ENCODE data around the gene CALML6.
"Not testable (repeated sequence)": the region's sequence is repeated elsewhere in the genome, so short reads cannot be mapped to it uniquely, and the experiment has no call there.

Gene CALML6, protein sequence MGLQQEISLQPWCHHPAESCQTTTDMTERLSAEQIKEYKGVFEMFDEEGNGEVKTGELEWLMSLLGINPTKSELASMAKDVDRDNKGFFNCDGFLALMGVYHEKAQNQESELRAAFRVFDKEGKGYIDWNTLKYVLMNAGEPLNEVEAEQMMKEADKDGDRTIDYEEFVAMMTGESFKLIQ

DNA sequence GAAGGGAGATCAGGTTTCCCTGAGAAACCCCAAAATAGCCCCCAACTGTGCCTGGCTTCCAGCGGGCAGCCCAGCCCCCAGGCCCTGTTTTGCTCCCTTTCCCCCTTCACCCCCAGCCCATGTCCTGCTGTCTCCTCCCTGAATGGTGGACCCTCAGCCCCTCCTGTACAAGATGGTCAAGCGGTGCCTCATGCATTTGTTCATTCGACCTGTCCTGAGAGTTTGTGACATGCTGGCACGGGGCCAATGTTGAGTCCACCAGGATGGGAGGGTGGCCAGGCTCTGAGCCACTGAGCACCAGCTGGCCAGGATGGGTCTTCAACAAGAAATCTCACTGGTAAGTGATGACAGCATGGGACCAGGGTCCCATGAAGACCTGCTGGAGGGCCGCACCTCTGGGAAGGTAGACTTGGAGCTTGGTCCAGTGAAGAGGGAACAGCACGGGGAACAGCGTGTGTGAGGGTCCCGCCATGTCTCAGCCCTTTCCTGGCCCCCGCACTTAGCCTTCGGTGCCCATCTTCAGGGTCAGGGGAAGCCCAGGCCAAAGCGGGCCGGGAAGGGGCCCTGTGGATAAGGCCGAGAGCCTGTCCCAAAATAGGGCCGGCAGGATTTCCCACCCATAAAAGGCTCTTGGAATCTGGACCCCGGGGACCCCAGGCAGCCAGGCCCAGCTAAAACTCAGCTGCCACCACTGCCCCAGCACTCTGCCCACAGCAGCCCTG lies at the start of gene CALML6:
Gene CALML6, plus strand, starts transcription at position 290 of the 722 bp plus-strand sequence. Its CDS starts 21 bp downstream, at position 311.
- no peak for DNase-seq

DNA sequence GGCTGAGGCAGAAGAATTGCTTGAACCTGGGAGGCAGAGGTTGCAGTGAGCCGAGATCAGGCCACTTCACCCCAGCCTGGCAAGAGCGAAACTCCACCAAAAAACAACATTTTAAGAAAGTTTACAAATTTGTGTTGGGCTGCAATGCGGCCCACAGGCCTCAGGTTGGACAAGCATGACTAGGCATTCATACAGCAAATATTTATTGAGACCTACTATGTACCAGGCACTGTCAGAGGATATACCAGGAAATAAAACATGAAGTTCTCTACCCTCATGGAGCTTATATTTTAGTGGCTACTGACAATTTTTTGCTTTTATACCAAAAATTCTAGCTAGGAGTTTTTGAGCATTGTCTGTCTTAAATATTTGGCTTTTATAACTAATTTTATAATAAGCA lies 47.9 kb upstream of the CALML6 start:
- no peak for DNase-seq

DNA sequence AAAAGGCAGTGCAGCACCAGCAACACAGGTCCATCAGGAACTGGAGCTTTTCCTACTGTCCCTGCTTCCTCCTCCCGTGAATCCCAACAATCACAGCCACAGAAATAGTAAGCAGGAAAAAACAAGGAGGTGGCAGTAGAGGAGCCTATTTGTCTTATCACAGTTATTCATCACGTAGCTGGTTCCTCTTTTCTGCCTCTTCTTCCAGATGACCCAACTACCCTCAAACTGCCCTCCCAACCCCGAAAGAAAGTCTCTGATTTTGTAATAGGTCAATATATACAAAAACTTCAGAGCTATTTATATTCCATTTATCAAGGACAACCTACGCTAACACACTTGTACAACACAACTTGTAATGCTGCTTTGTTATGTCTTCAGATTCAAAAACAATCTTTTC lies 45.6 kb upstream of the CALML6 start:
- peak; percentile 86 for DNase-seq

DNA sequence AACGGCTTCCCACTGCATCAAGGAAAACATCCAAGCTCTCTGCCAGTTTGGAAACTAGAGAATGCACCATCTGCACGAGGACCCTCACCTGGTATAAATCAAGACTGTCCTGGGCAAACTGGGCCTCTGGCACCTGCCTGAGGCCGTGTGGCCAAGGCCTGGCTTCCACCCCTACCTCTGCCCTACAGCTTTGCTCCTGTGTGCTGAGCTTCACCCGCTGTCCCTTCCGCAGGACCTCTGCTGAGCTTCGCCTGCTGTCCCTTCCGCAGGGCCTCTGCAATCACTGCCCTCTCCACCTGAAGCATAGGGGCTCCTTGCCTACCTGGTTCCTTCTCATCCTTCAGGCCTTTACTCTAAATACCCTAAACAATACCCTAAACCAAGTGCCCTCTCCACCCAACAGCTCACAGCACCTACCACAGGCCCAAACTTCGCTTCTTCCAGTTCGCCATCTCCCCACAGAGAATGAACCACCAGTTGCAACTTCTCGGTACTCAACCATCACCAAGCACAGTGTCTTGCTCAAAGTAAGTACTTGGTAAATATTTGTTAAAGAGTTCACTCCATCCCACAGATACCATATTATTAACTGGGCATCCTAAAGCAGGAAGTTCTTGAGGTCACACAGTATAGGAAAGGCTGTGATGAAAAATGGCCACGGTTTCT lies 42.6 kb upstream of the CALML6 start:
- DNase-seq: no peak

DNA sequence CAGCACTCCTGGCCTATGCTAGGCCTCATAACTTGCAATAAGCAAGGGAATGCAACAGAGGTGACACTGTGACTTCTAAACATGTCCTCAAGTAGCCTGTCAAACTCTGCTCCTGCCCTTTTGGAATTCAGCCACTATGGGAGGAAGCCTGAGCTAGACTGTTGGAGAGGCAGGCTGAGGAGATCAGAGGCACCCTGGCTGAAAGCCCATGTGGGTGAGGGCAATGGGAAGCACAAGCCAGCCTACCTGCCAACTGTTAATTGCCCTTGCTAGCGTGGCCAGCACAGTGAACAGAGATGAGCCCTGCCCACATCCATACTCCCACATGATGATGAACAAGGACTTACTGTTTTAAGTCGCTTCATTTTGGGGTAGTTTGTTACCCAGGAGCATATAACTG lies 41.9 kb upstream of the CALML6 start:
- no peak for DNase-seq

DNA sequence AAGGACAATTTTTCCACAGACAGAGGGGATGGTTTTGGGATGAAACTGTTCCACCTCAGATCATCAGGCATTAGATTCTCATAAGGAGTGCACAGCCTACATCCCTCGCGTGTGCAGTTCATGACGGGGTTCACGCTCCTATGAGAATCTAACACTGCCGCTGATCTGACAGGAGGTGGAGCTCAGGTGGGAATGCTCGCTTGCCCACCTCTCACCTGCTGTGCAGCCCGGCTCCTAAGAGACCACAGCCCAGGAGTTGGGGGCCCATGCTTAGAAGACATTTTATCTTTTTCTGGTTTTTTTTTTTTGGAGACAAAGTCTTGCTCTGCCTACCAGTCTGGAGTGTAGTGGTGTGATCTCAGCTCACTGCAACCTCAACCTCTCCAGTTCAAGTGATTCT lies 40.2 kb upstream of the CALML6 start:
- no peak for DNase-seq

DNA sequence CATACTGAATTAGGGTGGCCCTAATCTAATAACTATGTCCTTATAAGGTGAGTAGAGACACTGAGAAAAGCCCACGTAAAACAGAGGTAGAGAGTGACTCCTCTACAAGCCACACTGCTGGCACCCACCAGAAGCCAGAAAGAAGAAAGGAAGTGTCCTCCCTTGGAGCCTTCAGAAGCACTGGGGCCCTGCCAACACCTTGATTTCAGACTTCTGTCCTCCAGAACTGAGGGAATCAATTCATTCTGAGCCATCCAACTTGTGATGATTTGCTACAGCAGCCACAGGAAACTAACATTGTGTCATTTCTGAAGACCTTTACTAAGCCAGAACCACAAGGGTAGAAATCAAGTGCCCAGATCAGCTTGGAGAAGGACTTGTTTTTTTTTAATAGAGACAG lies 39.1 kb upstream of the CALML6 start:
- no peak for DNase-seq

DNA sequence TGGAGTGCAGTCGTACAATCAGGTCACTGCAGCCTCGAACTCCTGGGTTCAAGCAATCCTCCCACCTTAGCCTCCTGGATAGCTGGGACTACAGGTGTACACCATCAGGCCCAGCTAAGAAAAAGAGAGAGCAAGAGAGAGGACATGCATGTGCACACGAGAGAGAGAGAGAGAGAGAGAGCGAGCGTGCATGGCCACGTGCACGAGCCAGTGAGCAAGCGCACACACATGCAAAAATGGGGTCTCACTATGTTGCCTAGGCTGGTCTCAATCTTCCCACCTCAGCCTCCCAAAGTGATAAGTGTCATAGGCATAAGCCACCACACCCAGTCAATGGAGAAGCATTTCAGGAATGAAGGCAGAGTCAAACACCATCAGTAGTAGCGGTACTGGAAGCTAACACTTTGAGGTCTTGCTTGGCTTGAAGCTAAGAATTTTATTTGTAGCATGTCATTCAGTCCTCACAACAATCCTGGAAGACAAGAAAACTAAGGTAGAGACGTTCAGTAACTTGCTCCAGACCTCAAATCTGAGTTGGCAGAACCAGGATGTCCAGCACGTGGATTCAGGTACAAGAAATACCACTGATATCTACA lies 38.6 kb upstream of the CALML6 start:
- no peak for DNase-seq

DNA sequence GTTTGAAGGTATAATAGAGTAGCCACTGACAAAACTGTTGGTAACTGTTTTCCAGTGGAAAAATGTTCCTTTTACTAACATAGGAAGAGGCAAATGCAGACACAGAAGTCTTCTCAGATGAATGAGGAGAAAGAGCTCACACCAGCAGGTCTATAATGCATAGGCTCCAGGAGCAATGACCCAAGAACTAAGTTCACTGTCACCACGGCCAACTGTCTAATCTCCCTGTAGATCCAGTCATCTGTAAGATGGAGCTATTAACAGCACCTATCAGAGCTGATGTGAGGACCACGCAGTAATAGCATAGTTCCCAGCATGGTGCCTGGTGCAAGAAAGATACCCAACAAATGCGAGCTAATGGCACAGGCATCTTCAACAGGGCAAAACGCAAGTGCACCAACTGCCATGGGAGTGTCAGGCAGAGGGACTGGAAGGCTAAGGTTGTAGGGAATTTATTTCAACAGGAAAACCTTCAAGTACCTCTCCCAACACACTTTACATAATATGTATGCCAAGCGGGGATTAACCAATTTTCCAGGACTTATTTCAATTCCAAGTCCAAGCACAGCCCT lies 37.1 kb upstream of the CALML6 start:
- no peak for DNase-seq

DNA sequence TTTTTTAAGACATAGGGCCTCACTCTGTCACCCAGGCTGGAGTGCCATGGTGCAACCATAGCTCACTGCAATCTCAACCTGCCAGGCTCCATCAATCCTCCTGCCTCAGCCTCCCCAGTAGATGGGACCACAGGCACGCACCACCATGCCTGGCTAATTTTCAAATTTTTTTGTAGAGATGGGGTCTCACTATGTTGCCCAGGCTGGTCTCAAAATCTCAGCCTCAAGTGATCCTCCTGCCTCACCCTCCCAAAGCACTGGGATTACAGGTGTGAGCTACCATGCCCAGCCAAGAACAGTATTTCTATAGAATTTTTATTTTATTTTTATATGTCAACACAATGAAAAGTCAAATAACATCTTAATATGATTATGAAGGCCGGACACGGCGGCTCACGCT lies 35.1 kb upstream of the CALML6 start:
- DNase-seq: no peak

DNA sequence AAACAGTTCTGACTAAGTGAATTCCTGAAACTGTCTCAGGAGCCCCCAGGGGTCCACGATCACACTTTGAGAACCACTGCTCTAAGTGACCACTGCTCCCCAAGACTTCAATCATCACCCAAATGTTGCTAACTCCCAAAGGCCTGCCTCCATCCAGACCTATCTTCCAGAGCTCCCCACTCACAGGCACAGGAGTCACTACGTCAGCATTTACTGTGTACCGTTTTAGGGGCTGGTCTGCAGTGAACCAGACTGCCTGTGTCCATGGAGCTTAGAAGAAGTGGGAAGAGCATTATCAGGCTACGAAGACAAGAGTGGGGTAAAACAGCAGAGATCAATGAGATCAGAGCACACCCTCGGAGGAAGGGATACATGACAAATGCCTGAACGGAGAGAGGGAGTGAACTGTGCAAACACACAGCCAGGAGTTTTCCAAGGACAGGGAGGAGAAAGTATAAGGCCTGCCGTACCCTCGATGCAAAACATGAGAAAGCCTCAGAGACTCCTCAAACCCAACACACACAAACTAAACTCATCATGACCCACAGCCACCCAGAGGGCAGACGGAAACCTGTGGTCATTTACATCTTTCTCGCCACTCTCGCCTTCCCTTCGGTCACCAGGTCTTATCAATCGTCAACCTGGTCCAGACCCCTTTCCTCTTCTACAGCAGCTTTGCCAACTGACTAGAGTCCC lies 34.3 kb upstream of the CALML6 start:
- no peak for DNase-seq

DNA sequence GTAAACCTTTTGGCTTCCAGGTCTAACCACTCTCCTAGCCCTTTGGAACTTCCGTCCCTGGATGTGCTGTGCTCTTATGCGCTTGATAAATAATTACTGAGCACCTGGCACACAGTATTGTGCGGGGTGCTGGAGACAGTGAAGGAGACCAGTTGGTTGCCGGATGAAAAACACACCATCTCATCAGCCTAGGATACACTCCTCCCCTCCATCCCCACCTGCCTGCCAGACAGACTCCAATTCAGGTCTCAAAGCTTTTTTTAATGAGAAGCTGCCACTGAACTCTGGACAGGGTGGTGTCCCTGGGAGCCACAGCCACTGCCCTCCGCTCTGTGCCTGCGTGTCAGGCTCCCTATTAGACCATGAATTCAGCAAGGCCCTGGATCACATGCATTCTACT lies 33.3 kb upstream of the CALML6 start:
- no peak for DNase-seq

DNA sequence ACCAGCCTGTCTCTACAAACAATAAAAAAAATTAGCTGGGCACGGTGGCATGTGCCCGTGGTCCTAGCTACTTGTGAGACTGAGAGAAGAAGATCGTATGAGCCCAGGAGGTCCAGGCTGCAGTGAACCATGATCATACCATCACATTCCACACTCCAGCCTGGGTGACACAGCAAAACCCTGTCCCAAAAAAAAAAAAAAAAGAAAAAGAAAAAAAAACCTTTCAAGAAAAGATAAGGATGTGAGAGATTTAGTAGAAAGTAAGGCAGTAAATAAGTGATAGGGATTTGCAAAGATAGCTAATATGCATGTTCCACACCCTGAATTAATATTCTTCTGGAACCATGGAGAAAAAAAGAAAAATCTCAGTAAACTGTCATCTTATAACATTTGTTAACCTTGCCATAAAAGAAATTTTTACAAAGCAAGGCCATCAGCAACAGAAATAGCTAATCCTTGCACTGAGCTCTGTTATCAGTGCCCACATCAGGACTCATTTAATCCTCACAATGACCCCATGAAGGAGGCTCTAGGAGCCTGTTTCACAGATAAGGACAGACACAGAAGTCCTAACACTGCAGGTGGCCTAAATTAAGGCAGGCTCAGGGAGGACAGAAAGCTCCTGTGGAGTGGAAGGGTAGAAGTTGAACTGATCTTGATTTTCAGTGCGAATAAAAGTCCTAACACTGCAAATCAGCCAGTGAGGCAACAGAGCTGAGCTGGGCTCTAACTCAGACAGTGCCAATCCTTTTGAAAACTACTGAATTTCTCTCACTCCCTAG lies 31.8 kb upstream of the CALML6 start:
- DNase-seq: no peak

DNA sequence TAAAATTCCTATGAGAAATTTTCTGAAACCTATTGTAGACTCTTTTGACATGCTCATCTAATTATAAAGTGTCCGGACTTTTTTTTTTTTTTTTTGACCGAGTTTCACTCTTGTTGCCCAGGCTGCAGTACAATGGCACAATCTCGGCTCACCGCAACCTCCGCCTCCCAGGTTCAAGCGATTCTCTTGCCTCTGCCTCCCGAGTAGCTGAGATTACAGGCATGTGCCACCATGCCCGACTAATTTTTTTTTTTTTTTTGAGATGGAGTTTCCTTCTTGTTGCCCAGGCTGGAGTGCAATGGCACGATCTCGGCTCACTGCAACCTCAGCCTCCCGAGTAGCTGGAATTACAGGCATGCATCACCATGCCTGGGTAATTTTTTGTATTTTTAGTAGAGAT lies 31.2 kb upstream of the CALML6 start:
- DNase-seq: not testable (repeated sequence)

DNA sequence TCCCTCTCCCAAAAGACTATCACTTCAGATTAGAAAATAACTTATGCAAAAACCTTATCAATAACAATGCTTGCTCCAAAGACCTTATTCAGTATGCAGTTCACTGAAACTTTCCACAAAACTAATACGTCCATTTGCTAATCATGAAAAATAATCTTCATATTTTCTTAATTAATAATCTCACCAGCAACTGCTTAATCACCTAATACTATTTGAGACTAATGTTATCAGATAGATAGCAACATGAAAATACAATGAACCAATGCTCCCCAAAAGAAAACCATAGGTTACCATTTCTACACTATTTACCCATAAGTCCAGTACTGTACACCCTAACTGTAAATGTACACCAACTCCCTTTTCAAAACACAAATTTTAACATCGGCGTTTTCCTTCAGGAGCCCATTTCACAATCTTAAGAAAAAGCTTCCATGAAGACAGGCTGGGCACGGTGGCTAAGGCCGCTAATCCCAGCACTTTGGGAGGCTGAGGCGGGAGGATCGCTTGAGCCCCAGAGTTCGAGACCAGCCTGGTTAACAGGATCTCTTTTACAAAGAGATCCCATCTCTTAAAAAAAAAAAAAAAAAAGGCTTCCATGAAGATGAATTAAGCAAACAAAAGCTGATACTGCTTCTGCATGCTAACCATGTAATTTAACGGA lies 25.8 kb upstream of the CALML6 start:
- peak; percentile 24 for DNase-seq

DNA sequence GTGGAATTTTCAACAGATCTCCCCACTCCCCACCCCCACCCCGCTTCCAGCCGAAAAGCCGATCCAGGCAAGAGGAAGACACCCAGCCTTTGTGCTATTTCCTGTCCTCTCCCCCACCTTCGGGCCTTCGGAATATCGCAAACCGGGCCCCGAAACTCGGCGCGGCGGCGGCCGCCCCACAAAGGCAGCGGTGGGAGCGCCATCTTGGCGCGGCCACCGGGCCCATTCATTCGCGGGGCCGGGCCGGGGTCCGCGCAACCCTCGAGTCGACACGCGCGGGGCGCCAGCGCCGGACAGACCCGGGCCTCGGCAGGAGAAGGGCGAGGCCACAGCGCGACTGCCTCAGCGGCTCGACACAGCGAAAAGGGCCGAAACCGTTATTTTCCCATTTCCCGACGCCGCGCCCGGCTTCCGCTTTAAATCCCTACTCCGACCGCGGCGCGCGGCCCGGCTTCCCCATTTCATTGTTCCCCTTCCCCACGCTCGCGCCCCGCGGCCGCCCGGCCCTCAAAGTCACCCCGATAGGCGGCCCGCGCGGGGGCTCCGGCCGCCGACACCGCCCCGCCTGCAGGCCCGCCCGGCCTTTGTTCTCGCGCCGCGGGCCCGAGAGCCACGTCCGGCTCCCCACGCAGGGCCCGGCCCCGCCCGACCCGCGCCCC lies 25.1 kb upstream of the CALML6 start:
- peak; percentile 89 for DNase-seq

DNA sequence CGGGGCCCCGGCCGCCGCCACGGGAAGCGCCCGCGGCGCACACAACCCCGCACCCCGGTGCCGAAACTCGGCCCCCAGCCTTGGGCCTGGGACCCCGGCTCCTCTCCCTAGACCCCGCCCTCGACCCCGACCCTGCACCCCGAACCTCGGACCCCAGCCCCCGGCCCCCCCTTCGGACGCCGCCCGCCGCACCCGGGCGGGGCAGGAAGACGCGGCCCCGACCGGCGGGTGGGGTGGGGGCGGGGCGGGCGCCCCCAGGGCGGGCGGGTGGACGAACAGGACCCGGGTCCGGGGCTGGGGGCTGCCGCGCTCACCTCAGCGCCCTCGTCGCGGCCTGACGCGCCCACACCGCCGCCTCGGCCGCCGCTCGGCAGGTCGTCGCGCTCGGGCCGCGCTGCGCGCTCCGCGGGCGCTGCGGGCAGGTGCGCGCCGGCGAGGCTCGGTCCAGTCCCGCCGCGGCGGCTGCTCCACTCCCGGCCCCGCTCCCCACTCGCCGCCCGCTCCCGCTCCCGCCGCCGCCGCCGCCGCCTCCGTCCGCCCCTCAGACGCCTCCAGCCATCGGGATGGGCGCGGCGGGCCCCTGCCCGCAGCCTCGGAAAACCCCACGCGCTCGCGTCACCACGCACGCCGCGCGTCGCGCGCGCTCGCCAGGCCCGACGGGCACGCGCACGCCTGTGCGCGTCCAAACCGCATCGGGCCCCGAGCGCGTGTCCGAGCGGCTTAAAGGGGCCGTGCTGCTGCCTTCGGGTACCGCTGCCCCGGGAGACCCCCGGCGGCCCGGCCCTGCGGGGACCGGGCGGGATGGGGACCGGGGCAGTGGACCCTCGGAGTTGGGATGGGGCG lies 24.3 kb upstream of the CALML6 start, which contains the start of gene GNB1:
Gene GNB1, minus strand, starts transcription at position 582 of the 843 bp plus-strand sequence. CDS start 65,634 bp downstream, outside the sequence.
- DNase-seq: peak; percentile 96

DNA sequence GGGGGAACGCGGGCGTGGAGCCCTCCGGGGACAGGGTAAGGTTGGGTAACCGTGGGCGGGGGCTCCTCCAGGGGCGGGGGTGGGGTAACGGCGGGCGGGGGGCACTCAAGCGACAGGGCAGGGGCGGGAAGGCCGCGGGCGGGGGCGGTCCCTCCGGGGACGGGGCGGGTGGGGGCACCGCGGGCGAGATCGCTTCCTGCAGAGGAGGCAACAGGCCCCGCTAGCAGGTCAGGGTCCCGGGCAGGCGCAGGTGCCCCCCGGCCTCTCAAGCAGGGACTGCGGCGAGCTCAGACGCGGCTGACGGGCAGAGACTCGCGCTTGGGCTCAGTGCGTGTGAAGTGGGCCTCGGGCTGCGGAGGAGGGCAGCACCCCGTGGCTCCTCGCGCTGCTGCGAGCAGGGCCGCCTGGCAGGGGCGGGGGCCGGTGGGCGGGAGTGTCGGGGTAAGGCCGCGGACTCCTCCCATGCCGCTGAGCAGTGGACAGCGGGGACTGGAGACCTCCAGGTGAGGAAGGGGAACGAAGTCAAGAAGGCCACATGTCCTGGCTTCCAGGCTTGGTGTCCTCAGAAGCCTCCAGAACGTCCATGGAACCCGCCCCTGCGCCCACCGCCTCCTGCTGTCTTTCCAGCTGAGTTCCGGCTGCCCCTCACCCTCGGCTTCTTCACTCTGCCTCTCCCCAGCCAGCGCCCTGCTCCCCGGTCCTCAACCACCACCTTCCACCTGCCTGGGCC lies 23.5 kb upstream of the CALML6 start:
- peak; percentile 52 for DNase-seq

Data from suppressor macrophage treated with lipopolysaccharide for 4 hours (primary cell).